SK-N-SH treated with all-trans-retinoic acid at 6 μM for 48 hours (cell line): Measurements from ENCODE around the gene RNASE9.

Experiments
- ATAC-seq: fragments of 200-7000 bp; cut with Tn5 transposase; 3 replicates; pipeline ENCODE4 v1.9.1; 2020; ENCODE audit warnings: mild to moderate bottlenecking, moderate library complexity
- ARNTL ChIP-seq: fragments of 450-650 bp; formaldehyde crosslinking; IDR thresholded peaks from 2 replicates; pipeline ENCODE4 v1.5.0; 2020; ENCODE audit warnings: low read depth, mild to moderate bottlenecking, moderate library complexity, borderline replicate concordance
- BACH2 ChIP-seq: fragments of 250-450 bp; sonication (Bioruptor Pico); IDR thresholded peaks from 2 replicates; pipeline ENCODE4 v1.9.0; 2021; ENCODE audit warnings: mild to moderate bottlenecking, borderline replicate concordance
- CREB5 ChIP-seq: fragments of 250-450 bp; sonication (Bioruptor Pico); IDR thresholded peaks from 2 replicates; pipeline ENCODE4 v1.5.1; 2020; ENCODE audit warnings: low read depth, mild to moderate bottlenecking, moderate library complexity
- CSDC2 ChIP-seq: fragments of 250-450 bp; sonication (Bioruptor Pico); IDR thresholded peaks from 2 replicates; pipeline ENCODE4 v1.5.0; 2020; ENCODE audit warnings: mild to moderate bottlenecking, moderate library complexity
- CSRNP3 ChIP-seq: fragments of 250-450 bp; sonication (Bioruptor Pico); IDR thresholded peaks from 2 replicates; pipeline ENCODE4 v1.5.1; 2021; ENCODE audit warnings: mild to moderate bottlenecking, moderate library complexity
- ESRRG ChIP-seq: fragments of 250-450 bp; sonication (Bioruptor Pico); IDR thresholded peaks from 2 replicates; pipeline ENCODE4 v1.6.1; 2021; ENCODE audit warnings: mild to moderate bottlenecking
- GLIS3 ChIP-seq: fragments of 250-450 bp; sonication (Bioruptor Pico); IDR thresholded peaks from 2 replicates; pipeline ENCODE4 v1.5.0; 2020; ENCODE audit warnings: mild to moderate bottlenecking, moderate library complexity
- ISL1 ChIP-seq: fragments of 250-450 bp; sonication (Bioruptor Pico); IDR thresholded peaks from 2 replicates; pipeline ENCODE4 v2.1.2; 2022; ENCODE audit warnings: mild to moderate bottlenecking, moderate library complexity
- OSR1 ChIP-seq: fragments of 250-450 bp; sonication (Bioruptor Pico); IDR thresholded peaks from 2 replicates; pipeline ENCODE4 v1.8.0; 2022; ENCODE audit warnings: moderate library complexity, mild to moderate bottlenecking, inconsistent platforms
- PPARA ChIP-seq: fragments of 250-450 bp; sonication (Bioruptor Pico); IDR thresholded peaks from 2 replicates; pipeline ENCODE4 v1.5.0; 2020; ENCODE audit warnings: mild to moderate bottlenecking, borderline replicate concordance
- RARB ChIP-seq: fragments of 250-450 bp; sonication (Bioruptor Pico); IDR thresholded peaks from 2 replicates; pipeline ENCODE4 v1.8.0; 2021; ENCODE audit warnings: mild to moderate bottlenecking, moderate library complexity
- SNAI2 ChIP-seq: fragments of 250-450 bp; sonication (Bioruptor Pico); IDR thresholded peaks from 2 replicates; pipeline ENCODE4 v1.5.0; 2020; ENCODE audit warnings: mild to moderate bottlenecking, moderate library complexity
- TCF4 ChIP-seq: fragments of 250-450 bp; sonication (Bioruptor Pico); IDR thresholded peaks from 2 replicates; pipeline ENCODE4 v1.8.0; 2021; ENCODE audit warnings: mild to moderate bottlenecking, moderate library complexity, borderline replicate concordance
- TOX ChIP-seq: fragments of 250-450 bp; sonication (Bioruptor Pico); IDR thresholded peaks from 2 replicates; pipeline ENCODE4 v1.8.0; 2021; ENCODE audit warnings: mild to moderate bottlenecking, moderate library complexity, borderline replicate concordance
- ZFP30 ChIP-seq: fragments of 450-650 bp; formaldehyde crosslinking; IDR thresholded peaks from 2 replicates; pipeline ENCODE4 v1.5.0; 2022; ENCODE audit warnings: mild to moderate bottlenecking, moderate library complexity
- ZNF565 ChIP-seq: fragments of 450-650 bp; formaldehyde crosslinking; conservative IDR thresholded peaks from 2 replicates; pipeline ENCODE4 v1.5.0; 2020; ENCODE audit warnings: low read depth, mild to moderate bottlenecking, moderate library complexity
- ZNF70 ChIP-seq: fragments of 450-650 bp; formaldehyde crosslinking; IDR thresholded peaks from 2 replicates; pipeline ENCODE4 v1.5.0; 2020; ENCODE audit warnings: mild to moderate bottlenecking, moderate library complexity
- ZNF8 ChIP-seq: fragments of 450-650 bp; formaldehyde crosslinking; IDR thresholded peaks from 2 replicates; pipeline ENCODE4 v1.5.0; 2020; ENCODE audit warnings: mild to moderate bottlenecking, moderate library complexity
- TF ChIP-seq, protein P1 (sequence below): fragments of 250-450 bp; sonication (Bioruptor Pico); IDR thresholded peaks from 2 replicates; pipeline ENCODE4 v1.5.0; 2020; ENCODE audit warnings: mild to moderate bottlenecking, moderate library complexity

RNASE9 gene

GRCh38 chr14:20564501-20564997 lies 3.7 kb upstream of the RNASE9 start:
- no peak for ATAC-seq
- TF ChIP-seq CSRNP3 (CRISPR knock-in tag), result no peak

- ATAC-seq, result no peak
- TF ChIP-seq BACH2 (CRISPR knock-in tag) (no peak), TCF4 (CRISPR knock-in tag) (no peak), ESRRG (CRISPR knock-in tag) (no peak), OSR1 (CRISPR knock-in tag) (no peak), SNAI2 (no peak), ZNF8 (CRISPR knock-in tag) (no peak), ARNTL (no peak), RARB (CRISPR knock-in tag) (no peak), PPARA (CRISPR knock-in tag) (no peak), ISL1 (CRISPR knock-in tag) (no peak), GLIS3 (no peak), CREB5 (CRISPR knock-in tag) (no peak), TOX (CRISPR knock-in tag) (no peak), ZFP30 (CRISPR knock-in tag) (no peak)
- TF ChIP-seq, protein P1, sequence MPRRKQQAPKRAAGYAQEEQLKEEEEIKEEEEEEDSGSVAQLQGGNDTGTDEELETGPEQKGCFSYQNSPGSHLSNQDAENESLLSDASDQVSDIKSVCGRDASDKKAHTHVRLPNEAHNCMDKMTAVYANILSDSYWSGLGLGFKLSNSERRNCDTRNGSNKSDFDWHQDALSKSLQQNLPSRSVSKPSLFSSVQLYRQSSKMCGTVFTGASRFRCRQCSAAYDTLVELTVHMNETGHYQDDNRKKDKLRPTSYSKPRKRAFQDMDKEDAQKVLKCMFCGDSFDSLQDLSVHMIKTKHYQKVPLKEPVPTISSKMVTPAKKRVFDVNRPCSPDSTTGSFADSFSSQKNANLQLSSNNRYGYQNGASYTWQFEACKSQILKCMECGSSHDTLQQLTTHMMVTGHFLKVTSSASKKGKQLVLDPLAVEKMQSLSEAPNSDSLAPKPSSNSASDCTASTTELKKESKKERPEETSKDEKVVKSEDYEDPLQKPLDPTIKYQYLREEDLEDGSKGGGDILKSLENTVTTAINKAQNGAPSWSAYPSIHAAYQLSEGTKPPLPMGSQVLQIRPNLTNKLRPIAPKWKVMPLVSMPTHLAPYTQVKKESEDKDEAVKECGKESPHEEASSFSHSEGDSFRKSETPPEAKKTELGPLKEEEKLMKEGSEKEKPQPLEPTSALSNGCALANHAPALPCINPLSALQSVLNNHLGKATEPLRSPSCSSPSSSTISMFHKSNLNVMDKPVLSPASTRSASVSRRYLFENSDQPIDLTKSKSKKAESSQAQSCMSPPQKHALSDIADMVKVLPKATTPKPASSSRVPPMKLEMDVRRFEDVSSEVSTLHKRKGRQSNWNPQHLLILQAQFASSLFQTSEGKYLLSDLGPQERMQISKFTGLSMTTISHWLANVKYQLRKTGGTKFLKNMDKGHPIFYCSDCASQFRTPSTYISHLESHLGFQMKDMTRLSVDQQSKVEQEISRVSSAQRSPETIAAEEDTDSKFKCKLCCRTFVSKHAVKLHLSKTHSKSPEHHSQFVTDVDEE (CRISPR knock-in tag), result no peak
- TF ChIP-seq, all 23 proteins: peak for 0
Measured at GRCh38 chr14:20563971-20564370, 3.1 kb upstream of the RNASE9 start.

DNA sequence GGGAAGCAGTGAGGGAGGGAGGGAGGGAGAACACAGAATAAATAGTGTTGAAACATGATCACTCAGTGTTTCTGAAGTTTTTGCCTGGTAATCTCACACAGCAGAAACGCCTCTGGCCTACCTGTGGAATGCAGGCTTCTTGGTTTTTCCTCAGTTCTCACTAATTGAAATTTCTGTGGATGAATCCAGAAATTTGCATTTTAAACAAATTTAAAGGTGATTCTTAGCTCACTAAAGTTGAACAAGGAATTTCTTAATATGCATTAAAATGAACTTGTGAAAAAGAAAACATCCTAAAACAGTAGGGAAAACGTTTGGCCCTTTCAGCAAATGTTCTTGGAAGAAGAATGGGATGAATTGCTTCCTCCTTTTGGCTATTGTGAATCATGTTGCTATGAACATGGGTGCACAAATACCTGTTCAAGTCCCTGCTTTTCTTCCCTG lies 1.4 kb downstream of the RNASE9 start:
- no peak for TF ChIP-seq ZNF70 (CRISPR knock-in tag)
- TF ChIP-seq PPARA (CRISPR knock-in tag), result no peak
- TF ChIP-seq ZNF565 (CRISPR knock-in tag), result no peak
- TF ChIP-seq CREB5 (CRISPR knock-in tag), result no peak
- TF ChIP-seq CSDC2 (CRISPR knock-in tag), result no peak
- TF ChIP-seq CSRNP3 (CRISPR knock-in tag), result no peak
- TF ChIP-seq ISL1 (CRISPR knock-in tag), result no peak
- TF ChIP-seq GLIS3, result no peak
- no peak for ATAC-seq

GRCh38 chr14:20557212-20557542 lies 3.7 kb downstream of the RNASE9 start:
- no peak for ATAC-seq
- no peak for TF ChIP-seq ARNTL
